A549 (cell line): Measurements from ENCODE around the gene YBX2. TPM values are rescaled to one million over a fixed set of nuclear protein-coding genes. Genes with fewer than 3 reads are reported as not detected.
A peak's percentile ranks its signal among the peaks of the same experiment; 100 is the strongest.

ENCODE experiments used
- ATAC-seq, 2 experiments: fragments of 200-7000 bp in 1 of 2; fragments of >200 bp in 1 of 2; cut with Nextera tagmentation in 1 of 2; cut with Tn5 transposase in 1 of 2; 3 replicates each; pipeline versions ENCODE4 v1.8.0 to v1.9.1; 2018 to 2020; ENCODE audit warnings: mild to moderate bottlenecking in 1 of 2, moderate library complexity in 1 of 2
- CTCF ChIA-PET: fragments of 300-600 bp; sonication (Branson Sonifier 250); formaldehyde crosslinking; extraction: SDS; loops from one replicate; lab custom pipeline; 2021; ENCODE audit warnings: antibody characterized with exemption, inconsistent platforms; lab: Yijun Ruan, JAX
- POLR2A ChIA-PET: fragments of 350-600 bp; formaldehyde crosslinking; extraction: SDS; loops from one replicate; lab custom pipeline; 2021; ENCODE audit warnings: antibody characterized with exemption, inconsistent platforms; lab: Yijun Ruan, JAX
- DNase-seq, 2 experiments: peaks; one replicate each; pipeline versions ENCODE4 v3.0.0 to v3.0.0-alpha.2; 2011 to 2016; ENCODE audit warnings: low read depth in 1 of 2, low spot score in 1 of 2
- FAIRE-seq: peaks from 2 replicates; lab custom pipeline; 2011; peaks lifted over from hg19 to GRCh38; lab: Jason Lieb, UNC
- H3K27ac ChIP-seq, 2 experiments: fragments of >200 bp; sonication (Bioruptor Twin); formaldehyde crosslinking; 3 replicates each; pipeline ENCODE4 v1.5.1; 2016 to 2017
- H3K4me1 ChIP-seq: fragments of >200 bp; sonication (Bioruptor Twin); formaldehyde crosslinking; 3 replicates; pipeline ENCODE4 v1.6.1; 2016
- H3K4me2 ChIP-seq: fragments of >200 bp; sonication (Bioruptor Twin); formaldehyde crosslinking; 3 replicates; pipeline ENCODE4 v1.6.1; 2016
- H3K4me3 ChIP-seq: fragments of >200 bp; sonication (Bioruptor Twin); formaldehyde crosslinking; 3 replicates; pipeline ENCODE4 v1.5.1; 2016
- H3K9me3 ChIP-seq: fragments of >200 bp; sonication (Bioruptor Twin); formaldehyde crosslinking; 3 replicates; pipeline ENCODE4 v1.6.1; 2016
- CTCF ChIP-seq: fragments of >200 bp; sonication (Bioruptor Twin); formaldehyde crosslinking; IDR thresholded peaks from 3 replicates; pipeline ENCODE4 v1.5.1; 2016
- EHMT2 ChIP-seq: fragments of 200-600 bp; sonication (generic); IDR thresholded peaks from 2 replicates; pipeline ENCODE4 v1.6.1; 2016; ENCODE audit warnings: antibody characterized with exemption, low read depth, mild to moderate bottlenecking, moderate library complexity
- EP300 ChIP-seq, 2 experiments: fragments of >200 bp; sonication (Bioruptor Twin); formaldehyde crosslinking; IDR thresholded peaks; 2 replicates in 1 of 2; 3 replicates in 1 of 2; pipeline ENCODE4 v1.6.1; 2016 to 2017
- ESRRA ChIP-seq: fragments of 150-350 bp; IDR thresholded peaks from 2 replicates; pipeline ENCODE4 v1.6.1; 2014; ENCODE audit warnings: mild to moderate bottlenecking, low read length, borderline replicate concordance
- FOSL2 ChIP-seq, 2 experiments: fragments of 450-650 bp in 1 of 2; fragments of >200 bp in 1 of 2; sonication (Bioruptor Twin) in 1 of 2; formaldehyde crosslinking; IDR thresholded peaks; 2 replicates each; pipeline versions ENCODE4 v1.5.0 to v1.6.1; 2016 to 2020; ENCODE audit warnings: mild to moderate bottlenecking in 1 of 2, moderate library complexity in 1 of 2
- GATA3 ChIP-seq: IDR thresholded peaks from 2 replicates; pipeline ENCODE4 v1.6.1; 2012; ENCODE audit warnings: borderline replicate concordance
- JUN ChIP-seq, 2 experiments: fragments of >200 bp; sonication (Bioruptor Twin); formaldehyde crosslinking; IDR thresholded peaks; 2 replicates in 1 of 2; 3 replicates in 1 of 2; pipeline ENCODE4 v1.6.1; 2016 to 2017
- MYC ChIP-seq: IDR thresholded peaks from 2 replicates; pipeline ENCODE4 v1.6.1; 2012; ENCODE audit warnings: mild to moderate bottlenecking, inconsistent platforms, low read length, improper control_type of control experiment, borderline replicate concordance
- RAD21 ChIP-seq, 2 experiments: fragments of >200 bp in 1 of 2; sonication (Bioruptor Twin) in 1 of 2; formaldehyde crosslinking in 1 of 2; IDR thresholded peaks in 1 of 2; conservative IDR thresholded peaks in 1 of 2; 2 replicates in 1 of 2; 3 replicates in 1 of 2; pipeline ENCODE4 v1.6.1; 2012 to 2018; ENCODE audit warnings: inconsistent platforms in 1 of 2
- SMC3 ChIP-seq: fragments of >200 bp; sonication (Bioruptor Twin); formaldehyde crosslinking; IDR thresholded peaks from 3 replicates; pipeline ENCODE4 v1.6.1; 2018; ENCODE audit warnings: inconsistent platforms
- TFCP2L1 ChIP-seq: fragments of 250-450 bp; sonication (Bioruptor Pico); IDR thresholded peaks from 2 replicates; pipeline ENCODE4 v1.5.0; 2021; ENCODE audit warnings: mild to moderate bottlenecking
- WGBS: methylation state at CpG from one replicate; pipeline ENCODE4 v1.1.6; 2017; ENCODE audit errors: missing lambda C conversion rate; 5-methylcytosine and 5-hydroxymethylcytosine counted together
- polyA plus RNA-seq, 4 experiments: library from polyadenylated mRNA; depleted of rRNA in 3 of 4; stranded (reverse); fragments of >200 nt; fragmentation: RNase III in 1 of 4; extraction: RNeasy Plus Mini Kit Qiagen cat#74134 plus additional on column Dnase treatment in 1 of 4; gene quantifications; 2 replicates in 3 of 4; 3 replicates in 1 of 4; pipeline ENCODE4 v1.2.3, GENCODE V29; 2011 to 2017
- TF ChIP-seq, protein P1 (sequence below): IDR thresholded peaks from 2 replicates; pipeline ENCODE4 v1.6.1; 2012; ENCODE audit warnings: low read depth, borderline replicate concordance
- TF ChIP-seq, protein P2 (sequence below): IDR thresholded peaks from 2 replicates; pipeline ENCODE4 v1.6.1; 2012
- TF ChIP-seq, protein P3 (sequence below): IDR thresholded peaks from 2 replicates; pipeline ENCODE4 v1.6.1; 2012
- TF ChIP-seq, protein P4 (sequence below): fragments of 250-450 bp; sonication (Bioruptor Pico); IDR thresholded peaks from 2 replicates; pipeline ENCODE4 v1.5.0; 2020; ENCODE audit warnings: low read depth, mild to moderate bottlenecking, moderate library complexity

The YBX2 gene
- polyA plus RNA-seq, 2 of the 4 experiments (the other 2 are of a cell fraction): 0.36 to 0.61 TPM

DNA sequence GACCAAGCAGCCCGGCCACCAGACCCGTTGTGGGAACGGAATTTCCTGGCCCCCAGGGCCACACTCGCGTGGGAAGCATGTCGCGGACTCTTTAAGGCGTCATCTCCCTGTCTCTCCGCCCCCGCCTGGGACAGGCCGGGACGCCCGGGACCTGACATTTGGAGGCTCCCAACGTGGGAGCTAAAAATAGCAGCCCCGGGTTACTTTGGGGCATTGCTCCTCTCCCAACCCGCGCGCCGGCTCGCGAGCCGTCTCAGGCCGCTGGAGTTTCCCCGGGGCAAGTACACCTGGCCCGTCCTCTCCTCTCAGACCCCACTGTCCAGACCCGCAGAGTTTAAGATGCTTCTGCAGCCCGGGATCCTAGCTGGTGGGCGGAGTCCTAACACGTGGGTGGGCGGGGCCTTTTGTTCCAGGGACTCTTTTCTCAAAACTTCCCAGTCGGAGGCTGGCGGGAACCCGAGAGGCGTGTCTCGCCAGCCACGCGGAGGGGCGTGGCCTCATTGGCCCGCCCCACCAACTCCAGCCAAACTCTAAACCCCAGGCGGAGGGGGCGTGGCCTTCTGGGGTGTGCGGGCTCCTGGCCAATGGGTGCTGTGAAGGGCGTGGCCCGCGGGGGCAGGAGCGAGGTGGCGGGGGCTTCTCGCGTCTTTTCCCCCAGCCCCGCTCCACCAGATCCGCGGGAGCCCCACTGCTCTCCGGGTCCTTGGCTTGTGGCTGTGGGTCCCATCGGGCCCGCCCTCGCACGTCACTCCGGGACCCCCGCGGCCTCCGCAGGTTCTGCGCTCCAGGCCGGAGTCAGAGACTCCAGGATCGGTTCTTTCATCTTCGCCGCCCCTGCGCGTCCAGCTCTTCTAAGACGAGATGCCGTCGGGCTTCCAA, 13.1 kb downstream of the YBX2 start, which contains the start of gene SLC2A4 (continued):
- TF ChIP-seq TFCP2L1 (CRISPR knock-in tag) (0 out of 2 replicates have a peak, but pooled peaks have one; percentile 66), GATA3 (peak; percentile 3; the same call in 1 of the 2 replicates), JUN (IDR thresholded peaks at IDR 0.05) (no peak)
- TF ChIP-seq, protein P1, sequence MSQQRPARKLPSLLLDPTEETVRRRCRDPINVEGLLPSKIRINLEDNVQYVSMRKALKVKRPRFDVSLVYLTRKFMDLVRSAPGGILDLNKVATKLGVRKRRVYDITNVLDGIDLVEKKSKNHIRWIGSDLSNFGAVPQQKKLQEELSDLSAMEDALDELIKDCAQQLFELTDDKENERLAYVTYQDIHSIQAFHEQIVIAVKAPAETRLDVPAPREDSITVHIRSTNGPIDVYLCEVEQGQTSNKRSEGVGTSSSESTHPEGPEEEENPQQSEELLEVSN: peak; percentile 92
- TF ChIP-seq, protein P2, sequence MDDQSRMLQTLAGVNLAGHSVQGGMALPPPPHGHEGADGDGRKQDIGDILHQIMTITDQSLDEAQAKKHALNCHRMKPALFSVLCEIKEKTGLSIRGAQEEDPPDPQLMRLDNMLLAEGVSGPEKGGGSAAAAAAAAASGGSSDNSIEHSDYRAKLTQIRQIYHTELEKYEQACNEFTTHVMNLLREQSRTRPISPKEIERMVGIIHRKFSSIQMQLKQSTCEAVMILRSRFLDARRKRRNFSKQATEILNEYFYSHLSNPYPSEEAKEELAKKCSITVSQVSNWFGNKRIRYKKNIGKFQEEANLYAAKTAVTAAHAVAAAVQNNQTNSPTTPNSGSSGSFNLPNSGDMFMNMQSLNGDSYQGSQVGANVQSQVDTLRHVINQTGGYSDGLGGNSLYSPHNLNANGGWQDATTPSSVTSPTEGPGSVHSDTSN: no peak

DNA sequence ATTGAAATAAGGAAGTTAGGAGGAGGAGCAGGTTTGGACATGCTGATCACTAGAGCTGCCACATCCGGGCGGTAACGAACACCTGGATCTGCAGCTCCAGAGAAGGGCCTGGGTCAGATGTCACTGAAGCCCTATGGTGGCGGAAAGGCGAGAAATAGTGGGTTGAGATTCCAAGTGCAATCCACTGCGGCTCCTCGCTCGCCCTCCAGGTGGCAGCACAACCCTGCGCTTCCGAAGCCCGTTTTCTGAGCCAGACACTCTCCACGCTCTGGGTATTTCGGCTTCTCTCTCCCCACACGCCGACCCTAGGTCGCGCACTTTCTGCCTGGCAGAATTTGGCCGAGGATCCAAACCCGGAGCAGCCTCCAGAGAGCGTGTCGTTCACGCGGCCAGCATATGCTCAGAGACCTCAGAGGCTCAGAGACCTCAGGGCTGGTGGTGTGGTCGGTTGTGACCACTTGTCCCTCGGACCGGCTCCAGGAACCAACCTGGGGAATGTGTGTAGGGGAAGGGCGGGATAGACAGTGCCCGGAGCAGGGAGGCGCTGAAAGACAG, 13.8 kb downstream of the YBX2 start:
- CTCF ChIA-PET: interaction anchor here (0.5 to 13.5 kb wide), 46 partner anchors 10 to 930 kb away, joined by 3 to 446 read pairs (median 4); partner anchors contain the start of genes ACADVL, AURKB, CTDNEP1 and DLG4
- ATAC-seq: peak; percentile 80 to 88
- Histone ChIP-seq H3K4me2 (peak overlapping the region; percentile 95), H3K9me3 (no peaks in the 10 kb centered on the region), H3K4me3 (peak overlapping the region; percentile 46), H3K27ac (peak overlapping the region; percentile 47 to 74), H3K4me1 (peaks cover 11% of the 10 kb centered on the region)
- 2% methylated on average over 29 of the region's 29 CpGs for WGBS
- DNase-seq: peak; percentile 90 to 96
- peak; percentile 95 for FAIRE-seq
- TF ChIP-seq EP300 (IDR thresholded peaks at IDR 0.05) (no peak), EHMT2 (no peak), CTCF (peak; percentile 97), RAD21 (conservative IDR thresholded peaks at IDR 0.05 in 1 of 2, IDR thresholded peaks at IDR 0.05 in 1 of 2) (peak; percentile 99 to 100), MYC (0 out of 2 replicates have a peak, but pooled peaks have one; percentile 56), ESRRA (no peak), FOSL2 (IDR thresholded peaks at IDR 0.05) (no peak), FOSL2 (CRISPR knock-in tag; IDR thresholded peaks at IDR 0.05) (no peak), SMC3 (peak; percentile 98), GATA3 (peak; percentile 37; the same call in 1 of the 2 replicates)
- TF ChIP-seq, protein P3, sequence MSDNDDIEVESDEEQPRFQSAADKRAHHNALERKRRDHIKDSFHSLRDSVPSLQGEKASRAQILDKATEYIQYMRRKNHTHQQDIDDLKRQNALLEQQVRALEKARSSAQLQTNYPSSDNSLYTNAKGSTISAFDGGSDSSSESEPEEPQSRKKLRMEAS: peak; percentile 84; the same call in 1 of the 2 replicates
- TF ChIP-seq, protein P4, sequence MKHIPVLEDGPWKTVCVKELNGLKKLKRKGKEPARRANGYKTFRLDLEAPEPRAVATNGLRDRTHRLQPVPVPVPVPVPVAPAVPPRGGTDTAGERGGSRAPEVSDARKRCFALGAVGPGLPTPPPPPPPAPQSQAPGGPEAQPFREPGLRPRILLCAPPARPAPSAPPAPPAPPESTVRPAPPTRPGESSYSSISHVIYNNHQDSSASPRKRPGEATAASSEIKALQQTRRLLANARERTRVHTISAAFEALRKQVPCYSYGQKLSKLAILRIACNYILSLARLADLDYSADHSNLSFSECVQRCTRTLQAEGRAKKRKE (CRISPR knock-in tag): no peak
- TF ChIP-seq, protein P1: peak; percentile 59
- POLR2A ChIA-PET: interaction anchor here (1.0 to 1.2 kb wide), 6 partner anchors 12 to 60 kb away, joined by 3 to 5 read pairs (median 3); partner anchors contain the start of gene CTDNEP1
